Measurements from ENCODE around the gene GNB1. TPM values are rescaled to one million over a fixed set of nuclear protein-coding genes. Genes with fewer than 3 reads are reported as not detected.

The GNB1 gene
- total and polyA plus RNA-seq, 10 of the 15 experiments (the other 5 are each of a cell fraction or from before 2014, with no cell fraction given), result 23.0 to 392 (median 93.9) TPM

- no peak for TF ChIP-seq SMAD1 (IDR thresholded peaks at IDR 0.05; ENCODE audit: low read depth, partially characterized antibody)
These were observed 63.6 kb downstream of the GNB1 start (continued) for GRCh38 chr1:1827089-1827848.

- H3K4me2 ChIP-seq (ENCODE audit: control insufficient read depth, insufficient read depth), result no peak overlapping the region
- CTCF ChIA-PET, result interaction anchor here (0.5 to 3.6 kb wide), 2 partner anchors 32 to 79 kb away, joined by 3 to 15 read pairs; no protein-coding TSS in a partner anchor
- H3K36me3 ChIP-seq (ENCODE audit: control insufficient read depth in 2 of 2, insufficient read depth in 2 of 2, low read length in 1 of 2), result peaks cover 12 to 27% of the 10 kb centered on the region in 2 experiments
- RAD21 ChIA-PET (ENCODE audit: unreplicated experiment), result interaction anchor here (0.8 to 1.3 kb wide), 2 partner anchors 17 to 46 kb away, joined by 3 to 4 read pairs; no protein-coding TSS in a partner anchor
- no peak overlapping the region for H3K27ac ChIP-seq (ENCODE audit: control insufficient read depth, insufficient read depth)
- no peaks in the 10 kb centered on the region for H3K27me3 ChIP-seq (replicated peaks in 1 of 2; ENCODE audit: control insufficient read depth in 2 of 2, insufficient read depth in 2 of 2, low read length in 1 of 2)
- H3K4me1 ChIP-seq (ENCODE audit: control insufficient read depth, insufficient read depth, low read length), result peaks cover 31% of the 10 kb centered on the region
- no peak overlapping the region for H2AFZ ChIP-seq (ENCODE audit: control insufficient read depth, low read depth, low read length)
- no peaks in the 10 kb centered on the region for H3K9me3 ChIP-seq (replicated peaks; ENCODE audit: control insufficient read depth, insufficient read depth, low read length)
- ATAC-seq (no peak), DNase-seq (ENCODE audit: low read depth, low spot score) (no peak), FAIRE-seq (no peak)
- H4K20me1 ChIP-seq (ENCODE audit: control insufficient read depth, insufficient read depth), result peaks cover 9% of the 10 kb centered on the region; the same call in 1 of the 2 replicates
- intact Hi-C loops (cut with micrococcal nuclease; ENCODE audit: unreplicated experiment) (loop anchor here (5.0 kb wide), 1 partner anchor 81 kb away; no protein-coding TSS in a partner anchor), in situ Hi-C loops (cut with MboI) (no loop called here)
- 73% methylated on average over 9 of the region's 9 CpGs for WGBS (ENCODE audit: insufficient coverage, insufficient replicate concordance, low lambda C conversion rate, missing lambda C conversion rate)
- SMC1A ChIA-PET (ENCODE audit: uncharacterized antibody, unreplicated experiment), result interaction anchor here (1.2 to 2.6 kb wide), 3 partner anchors 22 to 80 kb away, joined by 5 to 14 read pairs (median 7); no protein-coding TSS in a partner anchor
- no TSS peak for BruUV-seq (replicated peaks)
- no peak overlapping the region for H3K9ac ChIP-seq (ENCODE audit: control insufficient read depth, insufficient read depth, low read length)
- POLR2A ChIA-PET, result interaction anchor here (0.6 kb wide), 2 partner anchors 13 to 16 kb away, joined by 3 to 5 read pairs; no protein-coding TSS in a partner anchor
- H3K4me3 ChIP-seq, result no peak overlapping the region
- TF ChIP-seq IKZF2 (IDR thresholded peaks at IDR 0.05) (no peak), USF2 (IDR thresholded peaks at IDR 0.05; ENCODE audit: borderline replicate concordance, low read depth, low read length) (no peak), POU2F2 (IDR thresholded peaks at IDR 0.05; ENCODE audit: borderline replicate concordance, low read depth, low read length) (no peak), PML (IDR thresholded peaks at IDR 0.05; ENCODE audit: low read length) (no peak), ASH2L (IDR thresholded peaks at IDR 0.05; ENCODE audit: borderline replicate concordance, low read depth) (no peak), IRF4 (IDR thresholded peaks at IDR 0.05; ENCODE audit: low read depth, low read length) (no peak), CEBPB (IDR thresholded peaks at IDR 0.05; ENCODE audit: borderline replicate concordance in 1 of 2, low read depth in 2 of 2, low read length in 2 of 2) (no peak), NRF1 (conservative IDR thresholded peaks at IDR 0.05; ENCODE audit: low read depth, low read length) (no peak), RFX5 (IDR thresholded peaks at IDR 0.05; ENCODE audit: low read depth, low read length) (no peak), BACH1 (IDR thresholded peaks at IDR 0.05; ENCODE audit: borderline replicate concordance) (no peak), SP1 (IDR thresholded peaks at IDR 0.05; ENCODE audit: low read depth, low read length) (no peak), IRF5 (IDR thresholded peaks at IDR 0.05; ENCODE audit: borderline replicate concordance) (no peak), PAX5 (IDR thresholded peaks at IDR 0.05; ENCODE audit: borderline replicate concordance, low read depth, low read length) (no peak)
- H3K79me2 ChIP-seq (ENCODE audit: control insufficient read depth, insufficient read depth, low read length), result peaks cover 49% of the 10 kb centered on the region
These were observed 64.4 kb downstream of the GNB1 start for GRCh38 chr1:1826356-1827088.

Data from GM12878 (cell line).